HepG2 (cell line): Measurements from ENCODE around the gene BARHL2. TPM values are rescaled to one million over a fixed set of nuclear protein-coding genes. Genes with fewer than 3 reads are reported as not detected.

ENCODE experiments used
- ATAC-seq: fragments of 200-7000 bp; cut with Tn5 transposase; 3 replicates; pipeline ENCODE4 v1.9.1; 2020; ENCODE audit warnings: mild to moderate bottlenecking, moderate library complexity
- BruUV-seq: library from RNA; stranded (reverse); fragments of 400-500 nt; replicated peaks from 2 replicates; lab custom pipeline; 2021; lab: Mats Ljungman, UMichigan
- CTCF ChIA-PET: fragments of 300-600 bp; formaldehyde crosslinking; extraction: SDS; loops from one replicate; lab custom pipeline; 2021; ENCODE audit warnings: low total read pairs, inconsistent platforms, low intra/inter-chr PET ratio; lab: Yijun Ruan, JAX
- POLR2A ChIA-PET: fragments of 350-600 bp; sonication (Branson Sonifier 250); formaldehyde crosslinking; loops from one replicate; lab custom pipeline; 2020; ENCODE audit warnings: antibody characterized with exemption, inconsistent platforms; lab: Yijun Ruan, JAX
- DNase-seq: peaks from one replicate; pipeline ENCODE4 v3.0.0-alpha.2; 2015; ENCODE audit warnings: low spot score
- FAIRE-seq: peaks from 3 replicates; lab custom pipeline; 2011; peaks lifted over from hg19 to GRCh38; lab: Jason Lieb, UNC
- H2AFZ ChIP-seq: one replicate; pipeline ENCODE4 v1.6.1; 2011; ENCODE audit warnings: low read length, inconsistent platforms
- H3K27ac ChIP-seq: fragments of 300-600 bp; 3 replicates; pipeline ENCODE4 v1.8.0; 2011; ENCODE audit warnings: mixed run types, mild to moderate bottlenecking, mixed read lengths, low read length, inconsistent platforms; ENCODE audit not compliant: insufficient read depth; ENCODE audit errors: extremely low read length
- H3K27me3 ChIP-seq, 2 experiments: fragments of 200-600 bp in 1 of 2; 2 replicates in 1 of 2; 3 replicates in 1 of 2; pipeline versions ENCODE4 v1.6.0 to v1.8.0; 2011; ENCODE audit warnings: low read length in 2 of 2, mild to moderate bottlenecking in 2 of 2, moderate library complexity in 2 of 2, inconsistent platforms in 1 of 2; ENCODE audit not compliant: insufficient read depth in 2 of 2, control insufficient read depth in 1 of 2
- H3K36me3 ChIP-seq, 2 experiments: fragments of 200-600 bp in 1 of 2; replicated peaks in 1 of 2; 2 replicates in 1 of 2; 3 replicates in 1 of 2; pipeline versions ENCODE4 v1.5.1 to v1.8.0; 2011; ENCODE audit warnings: low read length in 2 of 2, inconsistent platforms in 1 of 2; ENCODE audit not compliant: insufficient read depth in 2 of 2, control insufficient read depth in 1 of 2
- H3K4me1 ChIP-seq: 2 replicates; pipeline ENCODE4 v1.5.1; 2012; ENCODE audit warnings: low read length, inconsistent platforms; ENCODE audit not compliant: insufficient read depth
- H3K4me2 ChIP-seq: 2 replicates; pipeline ENCODE4 v1.6.0; 2011; ENCODE audit warnings: low read depth, low read length, inconsistent platforms
- H3K4me3 ChIP-seq, 3 experiments: fragments of 200-600 bp in 1 of 3; sonication (generic), shearing (Covaris generic) in 1 of 3; replicated peaks in 1 of 3; 2 replicates each; pipeline ENCODE4 v1.5.1; 2011 to 2016; ENCODE audit warnings: low read length in 3 of 3, inconsistent platforms in 2 of 3, low read depth in 2 of 3, mild to moderate bottlenecking in 2 of 3, control low read depth in 1 of 3, mixed read lengths in 1 of 3; ENCODE audit not compliant: insufficient read depth in 1 of 3
- H3K79me2 ChIP-seq: one replicate; pipeline ENCODE4 v1.6.1; 2011; ENCODE audit warnings: low read length, inconsistent platforms; ENCODE audit not compliant: insufficient read depth
- H3K9ac ChIP-seq: 2 replicates; pipeline ENCODE4 v1.6.0; 2011; ENCODE audit warnings: mild to moderate bottlenecking, low read depth, low read length, inconsistent platforms; ENCODE audit not compliant: insufficient read depth
- H3K9me3 ChIP-seq: 2 replicates; pipeline ENCODE4 v1.5.1; 2012; ENCODE audit warnings: mild to moderate bottlenecking, low read length
- H4K20me1 ChIP-seq: 2 replicates; pipeline ENCODE4 v1.6.0; 2011; ENCODE audit warnings: inconsistent platforms, mild to moderate bottlenecking, low read length, moderate library complexity; ENCODE audit not compliant: insufficient read depth
- DMTF1 ChIP-seq: sonication (generic); formaldehyde crosslinking; IDR thresholded peaks from 2 replicates; pipeline ENCODE4 v1.4.0; 2020; ENCODE audit warnings: mild to moderate bottlenecking, missing genetic modification reagents
- ETV5 ChIP-seq: IDR thresholded peaks from 2 replicates; pipeline ENCODE4 v1.6.1; 2018; ENCODE audit warnings: missing biosample characterization, missing genetic modification reagents, inconsistent platforms, borderline replicate concordance
- HNRNPK ChIP-seq: fragments of 200-400 bp; formaldehyde crosslinking; IDR thresholded peaks from 2 replicates; pipeline ENCODE4 v1.6.1; 2018; ENCODE audit warnings: low read length, low read depth, moderate library complexity, mild to moderate bottlenecking; ENCODE audit not compliant: poor library complexity, severe bottlenecking
- RXRB ChIP-seq: IDR thresholded peaks from 2 replicates; pipeline ENCODE4 v1.6.1; 2016; ENCODE audit warnings: borderline replicate concordance, missing genetic modification reagents, missing compliant biosample characterization
- ZNF205 ChIP-seq: IDR thresholded peaks from 2 replicates; pipeline ENCODE4 v1.6.1; 2018; ENCODE audit warnings: missing biosample characterization, missing genetic modification reagents
- ZNF414 ChIP-seq: sonication (generic); formaldehyde crosslinking; IDR thresholded peaks from 2 replicates; pipeline ENCODE4 v1.5.0; 2020; ENCODE audit warnings: missing genetic modification reagents
- ZNF430 ChIP-seq: sonication (generic); formaldehyde crosslinking; IDR thresholded peaks from 2 replicates; pipeline ENCODE4 v1.9.0; 2021; ENCODE audit warnings: mild to moderate bottlenecking, missing genetic modification reagents
- ZNF547 ChIP-seq: sonication (generic); formaldehyde crosslinking; IDR thresholded peaks from 2 replicates; pipeline ENCODE4 v1.5.1; 2020; ENCODE audit warnings: mild to moderate bottlenecking, missing genetic modification reagents
- ZNF629 ChIP-seq: sonication (generic); formaldehyde crosslinking; conservative IDR thresholded peaks from 2 replicates; pipeline ENCODE4 v1.5.0; 2020; ENCODE audit warnings: missing genetic modification reagents
- ZNF639 ChIP-seq: conservative IDR thresholded peaks from 2 replicates; pipeline ENCODE4 v1.6.1; 2018; ENCODE audit warnings: missing genetic modification reagents
- ZNF678 ChIP-seq: sonication (generic); formaldehyde crosslinking; IDR thresholded peaks from 2 replicates; pipeline ENCODE4 v1.4.0; 2020; ENCODE audit warnings: mild to moderate bottlenecking, missing genetic modification reagents
- ZNF780A ChIP-seq: sonication (generic); formaldehyde crosslinking; IDR thresholded peaks from 2 replicates; pipeline ENCODE4 v1.8.0; 2022; ENCODE audit warnings: mild to moderate bottlenecking, missing genetic modification reagents, moderate library complexity
- WGBS: methylation state at CpG from one replicate; pipeline ENCODE4 v1.1.6; 2017; ENCODE audit warnings: low lambda C conversion rate; 5-methylcytosine and 5-hydroxymethylcytosine counted together
- in situ Hi-C: cut with HindIII; loops from 2 replicates; pipeline ENCODE4 v1.10.0; 2017; ENCODE audit warnings: low pct_unique_long_range_greater_than_20kb; ENCODE audit not compliant: extremely low pct_ligation_motif_present
- intact Hi-C: fragments of 100-400 bp; cut with micrococcal nuclease; formaldehyde crosslinking; loops from one replicate; pipeline ENCODE4 v1.10.0; 2022; ENCODE audit not compliant: unreplicated experiment
- polyA plus RNA-seq, 8 experiments: library from polyadenylated mRNA; depleted of rRNA in 3 of 8; stranded (reverse) in 7 of 8; unstranded in 1 of 8; fragments of >200 nt; fragmentation: Illumina TruSeq in 4 of 8; extraction: Trizol in 4 of 8; gene quantifications; 2 replicates each; pipeline versions ENCODE4 v1.2.1 to v1.2.3, GENCODE V29; 2011 to 2016; ENCODE audit warnings: low read depth in 4 of 8, missing spikeins in 1 of 8, mixed read lengths in 1 of 8; ENCODE audit not compliant: insufficient read depth in 1 of 8
- total RNA-seq, 5 experiments: library from RNA; depleted of rRNA; stranded (reverse); fragments of >200 nt; fragmentation: Illumina TruSeq; extraction: Trizol; gene quantifications; 2 replicates each; pipeline ENCODE4 v1.2.3, GENCODE V29; 2016; ENCODE audit warnings: low read depth in 1 of 5

The BARHL2 gene
- total and polyA plus RNA-seq, 2 of the 13 experiments (the other 11 are each of a cell fraction or from before 2014, with no cell fraction given), result not detected

- POLR2A ChIA-PET, result no interaction called here
- Histone ChIP-seq H3K27me3 (peaks cover 6 to 49% of the 10 kb centered on the region in 2 experiments; a peak in 4 of 5 replicates), H3K9me3 (no peaks in the 10 kb centered on the region), H3K4me1 (0 out of 2 replicates have a peak, but pooled peaks cover 3% of the 10 kb centered on the region), H3K4me3 (no peak overlapping the region), H3K4me2 (no peak overlapping the region), H4K20me1 (no peaks in the 10 kb centered on the region), H3K79me2 (no peaks in the 10 kb centered on the region), H3K36me3 (no peaks in the 10 kb centered on the region), H2AFZ (no peak overlapping the region)
- intact Hi-C loops (no loop called here), in situ Hi-C loops (loop anchor here (5.0 to 10.0 kb wide), 2 partner anchors 242 to 445 kb away; no protein-coding TSS in a partner anchor)
- 30% methylated on average over 14 of the region's 14 CpGs for WGBS
- no peak for DNase-seq
- CTCF ChIA-PET, result no interaction called here
- ATAC-seq, result no peak
- BruUV-seq, result no TSS peak
- no peak for TF ChIP-seq ETV5
- TF ChIP-seq, all 625 proteins: peak for 0
- no peak for FAIRE-seq
- no peak overlapping the region for H3K9ac ChIP-seq
- no peak overlapping the region for H3K27ac ChIP-seq
Observed at GRCh38 chr1:90720145-90720636, 3.1 kb upstream of the BARHL2 start.

GRCh38 chr1:90719330-90720144, 2.4 kb upstream of the BARHL2 start:
- Histone ChIP-seq H3K36me3 (no peaks in the 10 kb centered on the region), H3K9ac (no peak overlapping the region), H3K79me2 (no peaks in the 10 kb centered on the region), H3K4me2 (no peak overlapping the region), H3K27ac (no peak overlapping the region), H2AFZ (no peak overlapping the region), H4K20me1 (no peaks in the 10 kb centered on the region), H3K9me3 (no peaks in the 10 kb centered on the region), H3K4me3 (no peak overlapping the region), H3K27me3 (peaks cover 6 to 47% of the 10 kb centered on the region in 2 experiments), H3K4me1 (no peaks in the 10 kb centered on the region)
- FAIRE-seq (no peak), ATAC-seq (no peak), DNase-seq (no peak)
- 55% methylated on average over 21 of the region's 55 CpGs for WGBS
- CTCF ChIA-PET, result no interaction called here
- no TSS peak for BruUV-seq
- intact Hi-C loops (no loop called here), in situ Hi-C loops (loop anchor here (5.0 to 10.0 kb wide), 2 partner anchors 243 to 445 kb away; no protein-coding TSS in a partner anchor)
- POLR2A ChIA-PET, result no interaction called here
- no peak for TF ChIP-seq ZNF678
- TF ChIP-seq DMTF1 (CRISPR knock-in tag), result no peak
- no peak for TF ChIP-seq ZNF430 (CRISPR knock-in tag)
- TF ChIP-seq ZNF629 (CRISPR knock-in tag), result no peak
- no peak for TF ChIP-seq ZNF205 (CRISPR knock-in tag)
- no peak for TF ChIP-seq HNRNPK
- TF ChIP-seq ZNF547 (CRISPR knock-in tag), result no peak
- TF ChIP-seq ZNF780A (CRISPR knock-in tag), result no peak
- no peak for TF ChIP-seq ZNF414 (CRISPR knock-in tag)
- no peak for TF ChIP-seq RXRB (CRISPR knock-in tag)
- TF ChIP-seq ZNF639 (CRISPR knock-in tag), result no peak
